Ecto neural progenitor cell (in vitro differentiated cells): ENCODE results near the gene OBSL1.

ENCODE experiments used
- DNase-seq: peaks from one replicate; pipeline ENCODE4 v3.0.0-alpha.2; 2018; ENCODE audit warnings: low spot score

The OBSL1 gene

DNA sequence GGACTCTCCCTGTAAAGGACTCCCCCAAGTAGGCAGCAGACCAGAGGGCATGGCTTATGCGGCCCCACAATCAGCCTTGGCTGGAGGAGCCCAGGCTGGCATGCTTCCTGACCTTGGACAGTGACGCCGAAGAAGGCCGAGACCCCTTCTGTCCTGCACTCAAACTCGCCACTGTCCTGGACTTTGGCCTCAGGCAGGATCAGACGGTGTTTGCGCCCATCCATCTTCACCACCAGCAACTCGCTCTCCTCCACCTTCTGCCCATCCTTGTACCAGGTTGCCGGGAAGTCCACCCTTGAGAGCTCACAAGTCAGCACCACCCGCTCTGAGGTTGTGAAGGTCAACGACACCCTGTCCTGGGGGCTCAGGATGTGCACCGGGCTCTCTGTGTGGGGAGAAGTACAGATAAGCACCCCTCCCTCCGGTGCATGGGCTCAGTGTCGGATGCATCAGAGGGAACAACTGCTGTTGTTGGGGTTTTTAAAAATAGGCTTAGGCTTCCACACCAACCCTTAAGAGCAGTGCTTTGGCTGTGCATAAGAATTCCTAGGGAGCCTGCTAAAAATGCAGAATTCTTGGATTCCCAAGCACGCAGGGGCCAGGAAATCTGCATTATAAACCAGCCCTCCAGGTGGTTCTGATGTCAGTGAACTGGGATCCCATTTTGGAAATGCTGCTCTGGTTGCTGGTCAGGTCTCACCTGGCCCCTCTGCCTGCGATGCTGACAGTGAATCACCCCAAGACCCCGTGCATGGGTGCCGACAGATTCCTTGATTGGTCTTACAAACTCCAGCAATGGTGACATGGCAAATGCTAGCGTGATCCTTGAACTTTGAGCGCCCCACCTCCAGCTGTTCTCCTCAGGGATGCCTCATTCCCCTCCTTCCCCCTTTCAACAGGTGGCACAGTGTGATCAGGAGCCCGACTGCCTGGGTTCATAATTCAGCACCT is 5.9 kb downstream of the OBSL1 start:
- DNase-seq = no peak

DNA sequence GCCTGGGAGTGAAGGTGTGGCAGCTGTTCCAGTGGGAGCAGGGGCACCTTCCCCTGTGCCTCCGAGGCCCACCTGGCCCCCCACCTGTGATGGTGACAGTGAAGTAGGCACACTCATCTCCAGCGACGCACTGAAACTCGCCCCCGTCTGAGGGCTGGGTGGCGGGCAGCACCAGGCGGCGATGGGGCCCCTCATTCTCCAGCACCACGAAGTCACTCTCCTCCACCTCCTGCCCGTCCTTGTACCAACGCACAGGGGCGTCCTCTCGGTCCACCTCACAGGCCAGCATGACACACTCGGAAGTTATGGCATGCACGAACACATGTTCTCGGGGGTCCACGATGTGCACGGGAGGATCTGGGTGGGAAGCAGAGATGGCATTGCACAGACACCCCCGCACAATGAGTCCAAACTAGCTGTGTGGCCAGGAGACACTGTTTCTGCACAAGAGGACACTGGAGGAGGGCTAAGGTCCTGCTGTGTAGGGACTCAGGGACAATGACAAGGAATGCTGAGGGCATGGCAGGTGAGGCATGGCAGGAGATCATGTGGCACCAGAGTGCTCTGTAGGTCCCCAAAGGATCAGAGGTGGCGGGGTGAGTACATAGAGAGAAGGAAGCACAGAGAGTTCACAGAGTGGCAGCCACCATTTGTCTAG is 7.9 kb downstream of the OBSL1 start:
- no peak for DNase-seq

DNA sequence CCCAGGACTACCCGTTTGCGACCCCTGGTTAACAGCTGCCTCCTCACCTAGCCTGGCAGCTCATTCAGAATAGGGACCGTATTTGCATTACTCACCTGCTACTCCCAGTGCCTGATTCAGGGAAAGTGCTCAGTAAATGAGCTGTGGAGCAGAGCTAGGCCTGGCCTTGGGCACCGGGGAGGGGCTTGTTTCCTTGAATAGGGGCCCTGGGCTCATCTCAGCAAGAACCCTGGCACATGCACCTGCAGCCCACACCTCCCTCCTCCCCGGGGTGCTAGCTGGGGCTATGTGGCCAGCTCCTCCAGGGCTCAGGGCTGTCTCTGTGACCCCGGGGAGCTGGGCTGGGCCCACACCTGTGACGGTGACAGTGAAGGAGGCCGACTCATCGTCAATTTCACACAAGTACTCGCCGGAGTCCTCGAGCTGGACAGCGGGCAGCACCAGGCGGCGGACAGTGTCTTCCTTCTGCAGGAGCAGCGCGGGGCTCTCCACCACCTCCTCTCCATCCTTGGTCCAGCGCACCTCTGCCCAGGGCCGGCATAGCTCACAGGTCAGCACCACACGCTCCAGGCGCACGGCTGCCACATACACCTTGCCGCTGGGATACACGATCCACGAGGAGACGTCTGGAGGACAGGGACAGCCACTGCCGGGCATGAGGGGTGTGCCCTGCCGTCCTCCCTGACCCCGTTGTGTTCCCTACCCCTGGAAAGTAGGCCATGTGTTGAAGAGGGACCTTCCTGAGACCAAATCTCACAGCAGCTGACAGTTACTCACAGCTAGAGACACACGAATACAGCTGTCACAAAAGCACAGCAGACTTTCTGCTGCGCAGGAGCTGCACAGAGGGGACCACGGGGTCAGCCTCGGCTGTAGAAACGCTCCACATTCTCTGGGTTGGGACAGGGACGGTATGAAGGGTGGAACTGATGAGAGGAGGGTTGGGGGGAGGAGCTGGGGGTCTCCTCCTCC is 9.0 kb downstream of the OBSL1 start:
- peak; percentile 39 for DNase-seq

- no peak for DNase-seq
These were observed 9.9 kb downstream of the OBSL1 start for GRCh38 chr2:219561179-219562048.

GRCh38 chr2:219560893-219561178 is 10.5 kb downstream of the OBSL1 start:
- no peak for DNase-seq

DNA sequence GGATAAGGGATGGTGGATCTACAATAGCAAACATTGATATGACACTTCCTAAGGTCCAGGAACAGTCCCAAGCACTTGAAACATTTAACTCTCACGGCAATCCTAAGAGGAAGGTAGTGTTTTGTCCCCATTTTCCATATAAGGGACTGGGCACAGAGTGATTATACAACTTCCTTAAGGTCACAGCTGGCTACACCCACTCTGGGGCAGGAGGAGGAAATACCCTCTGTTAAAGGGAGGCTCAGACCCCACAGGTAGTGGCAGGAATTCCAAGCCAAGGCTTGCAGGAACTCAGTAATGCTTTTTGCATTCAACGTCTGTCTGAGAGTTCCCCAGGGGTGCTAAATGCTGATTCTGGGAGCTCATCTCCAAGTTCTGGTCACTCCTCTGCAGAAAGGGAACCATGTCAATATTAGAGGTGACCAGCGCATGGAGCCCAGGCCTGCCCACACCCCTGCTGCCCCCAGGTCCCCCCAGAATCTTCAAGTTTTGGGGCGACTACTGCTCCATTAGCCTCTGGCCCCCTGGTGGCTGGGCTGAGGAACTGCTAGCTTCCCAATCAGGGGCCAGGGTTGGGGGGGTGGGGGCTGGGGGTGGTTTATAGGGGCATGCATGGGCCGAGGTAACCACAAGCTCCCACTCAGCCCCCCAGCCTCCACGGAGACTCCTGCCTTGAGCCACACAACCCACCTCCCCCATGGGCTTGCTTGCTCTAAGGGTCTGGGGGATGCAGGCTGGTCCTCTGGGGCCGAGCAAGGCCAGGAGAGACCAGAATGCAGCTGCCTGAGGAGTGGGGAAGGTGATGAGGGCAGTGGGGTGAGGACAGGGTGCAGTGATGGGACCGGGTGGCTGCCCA is 11.1 kb downstream of the OBSL1 start:
- no peak for DNase-seq

DNA sequence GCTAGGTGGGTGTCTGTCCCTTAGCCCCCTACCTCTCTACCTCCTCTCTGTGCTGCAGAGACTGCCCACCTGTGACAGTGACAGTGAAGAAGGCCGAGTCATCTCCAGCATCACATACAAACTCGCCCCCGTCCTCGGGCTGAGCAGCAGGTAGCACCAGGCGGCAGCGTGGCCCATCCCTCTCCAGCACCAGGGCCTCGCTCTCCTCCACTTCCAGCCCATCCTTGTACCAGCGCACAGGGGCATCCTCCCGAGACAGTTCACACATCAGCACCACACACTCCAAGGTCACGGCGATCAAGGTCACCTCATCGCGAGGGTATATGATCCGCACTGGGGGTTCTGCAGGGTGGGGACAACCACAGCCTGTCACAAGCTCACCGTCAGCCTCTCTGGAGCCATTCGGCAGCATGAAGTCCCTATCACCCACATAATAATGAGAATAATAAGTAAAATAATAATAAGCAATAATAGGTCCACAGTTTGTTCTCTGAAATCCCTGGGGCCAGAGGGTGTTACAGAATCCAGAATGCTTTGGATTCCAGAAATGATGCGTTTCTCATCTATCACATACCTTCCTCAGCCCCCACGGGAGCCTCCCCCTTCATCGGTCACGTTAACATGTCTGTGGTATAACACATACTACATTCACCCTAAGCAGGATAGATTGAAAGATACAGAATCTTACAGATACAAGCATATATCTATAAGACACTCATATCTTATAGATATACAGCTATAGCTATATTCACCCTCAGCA is 12.0 kb downstream of the OBSL1 start:
- no peak for DNase-seq

GRCh38 chr2:219557791-219558785 is 13.3 kb downstream of the OBSL1 start:
- no peak for DNase-seq

DNA sequence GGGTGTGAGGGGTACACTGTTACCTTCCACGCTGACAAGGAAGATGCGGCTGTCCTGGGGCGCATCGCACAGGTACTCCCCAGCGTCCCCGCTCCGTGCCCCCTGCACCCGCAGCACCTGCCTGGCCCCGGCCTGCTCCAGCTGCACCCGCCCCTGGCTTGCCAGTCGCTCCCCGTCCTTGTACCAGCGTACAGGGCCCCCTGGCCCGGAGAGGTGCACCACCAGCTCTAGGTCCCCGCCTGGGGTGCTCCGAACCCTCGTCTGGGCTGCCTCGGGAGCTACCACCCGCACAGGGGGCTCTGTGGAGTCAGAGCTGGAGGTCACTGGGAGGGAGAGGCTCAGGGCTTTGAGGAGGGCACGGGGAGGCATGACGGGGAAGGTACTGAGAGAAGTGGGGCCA is 14.0 kb downstream of the OBSL1 start:
- DNase-seq = no peak

- no peak for DNase-seq
These were observed 14.9 kb downstream of the OBSL1 start for GRCh38 chr2:219556413-219556812.

- no peak for DNase-seq
These were observed 15.4 kb downstream of the OBSL1 start for GRCh38 chr2:219555956-219556355.

DNA sequence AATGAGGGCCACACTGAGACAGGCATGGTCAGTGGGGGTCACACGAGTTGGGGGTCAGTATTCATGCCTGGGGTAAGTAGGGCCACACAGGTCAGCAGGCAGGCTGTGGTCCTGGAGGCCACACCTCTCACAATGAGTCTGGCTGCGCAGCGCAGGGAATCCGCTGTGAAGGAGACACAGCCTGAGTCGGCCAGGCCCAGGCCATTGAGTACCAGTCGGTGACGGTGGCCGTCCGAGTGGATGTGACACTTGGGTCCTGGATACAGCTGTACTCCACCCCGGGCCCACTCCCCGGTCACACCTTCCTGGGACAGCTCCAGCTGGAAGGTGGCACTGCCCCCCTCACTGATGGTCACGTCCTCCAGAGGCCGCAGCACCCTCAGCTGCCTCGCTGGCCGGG is 17.0 kb downstream of the OBSL1 start:
- no peak for DNase-seq

- no peak for DNase-seq
These were observed 17.8 kb downstream of the OBSL1 start for GRCh38 chr2:219553463-219553963.

DNA sequence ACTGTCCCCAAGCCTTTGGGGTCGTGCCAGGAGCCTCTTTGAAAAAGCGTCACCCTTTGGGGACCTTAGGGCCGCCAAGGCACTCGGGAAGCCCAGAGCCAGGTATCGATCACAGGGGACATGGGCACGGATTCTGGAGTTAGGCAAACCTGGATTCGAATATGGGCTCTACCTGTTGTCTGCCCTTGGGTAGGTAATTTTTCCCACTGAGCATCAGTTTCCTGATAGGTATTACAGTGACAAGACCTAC is 18.2 kb downstream of the OBSL1 start:
- DNase-seq = no peak

GRCh38 chr2:219552382-219553167 is 18.8 kb downstream of the OBSL1 start:
- peak; percentile 95 for DNase-seq

DNA sequence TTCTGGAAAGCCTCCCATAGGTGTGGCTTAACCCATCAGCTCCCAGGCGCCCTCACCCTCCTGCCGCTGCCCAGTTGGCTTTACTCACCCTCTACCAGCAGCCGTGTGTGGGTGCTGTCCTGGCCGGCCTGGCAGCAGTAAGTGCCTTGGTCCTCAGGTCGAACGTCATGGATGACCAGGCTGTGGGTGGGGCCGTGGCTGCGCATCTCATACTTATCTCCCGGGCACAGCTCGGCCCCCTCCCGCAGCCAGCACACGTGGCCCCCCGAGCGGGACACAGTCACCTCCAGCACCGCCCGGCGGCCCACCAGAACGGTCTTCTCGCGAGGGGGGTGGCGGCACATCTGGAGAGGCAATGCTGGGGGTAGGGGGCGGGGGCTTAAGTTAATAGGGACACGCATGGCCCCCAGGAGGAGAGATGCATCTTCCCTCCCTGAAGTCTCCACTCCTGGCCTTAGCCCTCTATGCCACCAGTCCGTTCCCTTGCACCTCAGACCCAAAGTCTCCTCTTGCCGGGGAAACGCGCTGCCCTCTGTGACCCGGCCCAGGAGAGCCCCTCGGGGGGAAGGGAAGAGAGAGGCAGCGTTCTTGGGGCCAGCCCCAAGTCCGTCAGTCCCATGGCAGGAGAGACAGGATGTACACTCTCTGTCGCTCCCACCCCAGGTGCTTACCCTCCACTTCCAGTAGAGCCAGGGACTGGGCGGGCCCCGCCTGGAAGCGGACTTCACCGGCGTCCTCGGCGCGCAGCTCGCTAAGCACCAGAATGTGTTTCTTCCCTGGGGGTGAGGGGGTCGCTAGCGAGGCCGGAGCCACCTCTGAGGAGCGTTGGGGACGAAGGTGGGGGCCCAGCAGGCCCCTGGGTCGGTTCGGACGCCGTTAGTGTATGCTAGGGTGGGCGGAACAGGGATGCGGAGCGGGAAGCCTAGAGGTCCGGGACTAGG is 19.6 kb downstream of the OBSL1 start:
- no peak for DNase-seq

GRCh38 chr2:219549619-219550018 is 21.7 kb downstream of the OBSL1 start:
- no peak for DNase-seq
